HL-60 (cell line): Measurements from ENCODE around the gene DLD.

Experiments
- DNase-seq, 2 experiments: peaks; one replicate each; pipeline ENCODE4 v3.0.0-alpha.2; 2010 to 2020; ENCODE audit warnings: low read depth in 1 of 2, low spot score in 1 of 2
- H3K27ac ChIP-seq: fragments of 250-450 bp; sonication (Bioruptor Pico); replicated peaks from 2 replicates; pipeline ENCODE4 v1.5.1; 2020; ENCODE audit warnings: mild to moderate bottlenecking, moderate library complexity
- H3K27me3 ChIP-seq: fragments of 250-450 bp; sonication (Bioruptor Pico); 2 replicates; pipeline ENCODE4 v1.5.1; 2021; ENCODE audit warnings: mild to moderate bottlenecking, moderate library complexity; ENCODE audit not compliant: insufficient read depth, poor library complexity, severe bottlenecking
- H3K4me3 ChIP-seq: replicated peaks from 2 replicates; pipeline ENCODE4 v1.5.1; 2011; ENCODE audit warnings: mild to moderate bottlenecking, control low read depth, low read length; ENCODE audit not compliant: insufficient read depth
- CTCF ChIP-seq: IDR thresholded peaks from one replicate; pipeline ENCODE4 v1.5.1; 2011; ENCODE audit warnings: low read length, control low read depth, inconsistent platforms; ENCODE audit not compliant: insufficient read depth
- GABPA ChIP-seq: IDR thresholded peaks from 2 replicates; pipeline ENCODE4 v1.6.1; 2012; ENCODE audit warnings: low read depth
- POLR2AphosphoS5 ChIP-seq: IDR thresholded peaks from 2 replicates; pipeline ENCODE4 v1.6.1; 2012; ENCODE audit warnings: low read depth
- REST ChIP-seq: IDR thresholded peaks from 2 replicates; pipeline ENCODE4 v1.6.1; 2012; ENCODE audit warnings: low read depth; ENCODE audit not compliant: insufficient replicate concordance
- SPI1 ChIP-seq: IDR thresholded peaks from 2 replicates; pipeline ENCODE4 v1.6.1; 2012; ENCODE audit warnings: low read depth, mild to moderate bottlenecking, borderline replicate concordance
- long read RNA-seq: library from polyadenylated mRNA; unstranded; transcript quantifications from one replicate; pipeline ENCODE4 v2.0.0, GENCODE V29; 2020

Gene DLD
- long read RNA-seq, transcript DLD-201 (14 exons, 3,755 nt): major isoform, 1,107 of 1,181 reads
- long read RNA-seq, partial matches to known transcripts: 21 of 1,181 reads
- long read RNA-seq, other reads (novel, unspliced or antisense): 53 of 1,181 reads

- H3K27ac ChIP-seq: peak within 1 kb of the TSS; percentile 85
- peak within 1 kb of the TSS; percentile 85 for H3K4me3 ChIP-seq
- H3K27me3 ChIP-seq: no peaks in the 10 kb centered on the region
- TF ChIP-seq POLR2AphosphoS5: peak; percentile 78
- TF ChIP-seq REST: no peak
- DNase-seq: peak; percentile 76 to 95
These were observed at the start of gene DLD for GRCh38 chr7:107890962-107891635. DLD (plus strand) TSS chr7:107891183; CDS start chr7:107891251, 68 bp downstream.

- TF ChIP-seq POLR2AphosphoS5 (no peak), CTCF (no peak), GABPA (no peak), SPI1 (no peak), REST (no peak)
- H3K27ac ChIP-seq: no peak overlapping the region
- H3K27me3 ChIP-seq: no peaks in the 10 kb centered on the region
- no peak overlapping the region for H3K4me3 ChIP-seq
- no peak for DNase-seq
These were observed 48.8 kb upstream of the DLD start for GRCh38 chr7:107842213-107842612.

- no peak for DNase-seq
- TF ChIP-seq GABPA: no peak
- TF ChIP-seq SPI1: no peak
- TF ChIP-seq CTCF: no peak
- no peak for TF ChIP-seq REST
- TF ChIP-seq POLR2AphosphoS5: no peak
- Histone ChIP-seq H3K27ac (no peak overlapping the region), H3K4me3 (no peak overlapping the region), H3K27me3 (no peaks in the 10 kb centered on the region)
These were observed 47.8 kb upstream of the DLD start for GRCh38 chr7:107843184-107843583.
